PC-3 (cell line): Measurements from ENCODE around the gene SPDYE3.

Experiments
- CTCF ChIP-seq: fragments of 300-600 bp; sonication (generic); conservative IDR thresholded peaks from 2 replicates; pipeline ENCODE4 v1.5.1; 2017; ENCODE audit warnings: antibody characterized with exemption, low read depth, mild to moderate bottlenecking, low read length
- EZH2 ChIP-seq: fragments of 300-600 bp; sonication (generic); IDR thresholded peaks from one replicate; pipeline ENCODE4 v1.6.1; 2017; ENCODE audit warnings: antibody characterized with exemption, mild to moderate bottlenecking, low read length; ENCODE audit not compliant: unreplicated experiment

GRCh38 chr7:100370746-100371145 is 63.2 kb downstream of the SPDYE3 start:
- TF ChIP-seq CTCF (no peak), EZH2 (no peak)
